HG02852 (cell line): ENCODE results near the gene DNAI2.

ENCODE experiments used
- ATAC-seq: cut with Tn5 transposase; IDR thresholded peaks from one replicate; pipeline ENCODE4 v1.9.1; 2021; ENCODE audit warnings: mild to moderate bottlenecking, moderate library complexity; ENCODE audit not compliant: unreplicated experiment

DNAI2 gene

DNA sequence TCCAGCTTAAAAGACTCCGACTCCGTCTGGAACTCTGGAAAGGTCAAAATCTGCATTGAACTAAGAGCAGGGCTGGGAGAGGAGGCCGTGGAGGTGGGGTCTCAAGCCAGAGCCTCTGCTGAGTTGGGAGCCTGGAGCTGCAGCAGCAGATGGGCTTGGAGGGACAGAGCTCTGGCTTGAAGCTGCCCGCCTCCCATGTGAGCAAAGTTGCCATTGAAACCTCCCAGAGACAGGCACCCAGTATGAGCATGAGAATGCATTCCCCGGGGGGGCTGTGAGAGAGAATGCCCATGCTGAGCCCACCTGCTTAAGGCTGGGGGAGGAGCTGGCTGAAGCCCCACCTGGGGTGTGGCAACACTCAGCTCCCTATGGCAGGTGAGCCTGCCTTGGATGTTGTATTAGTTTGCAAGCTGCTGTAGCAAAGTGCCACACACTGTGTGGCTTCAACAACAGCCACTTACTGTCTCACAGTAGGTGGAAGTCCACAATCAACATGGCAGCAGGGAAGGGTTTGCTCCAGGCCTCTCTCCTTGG, 61.6 kb downstream of the DNAI2 start:
- ATAC-seq = no peak

DNA sequence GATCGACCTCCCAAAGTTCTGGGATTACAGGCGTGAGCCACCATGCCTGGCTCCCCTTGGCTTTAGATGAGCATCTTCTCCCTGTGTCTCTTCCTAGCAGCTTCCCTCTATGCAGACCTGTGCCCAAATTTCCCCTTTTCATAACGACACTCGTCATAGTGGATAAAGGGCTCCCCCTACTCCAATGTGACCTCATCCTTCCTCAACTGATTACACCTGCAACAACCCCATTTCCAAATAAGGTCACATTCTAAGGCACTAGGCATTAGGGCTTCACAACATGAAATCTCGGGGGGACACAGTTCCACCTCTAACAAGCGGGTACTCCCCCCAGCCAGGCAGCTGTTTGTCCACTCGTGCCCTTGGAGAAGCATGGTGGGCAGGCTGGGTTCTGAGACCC, 62.3 kb downstream of the DNAI2 start:
- ATAC-seq = no peak

DNA sequence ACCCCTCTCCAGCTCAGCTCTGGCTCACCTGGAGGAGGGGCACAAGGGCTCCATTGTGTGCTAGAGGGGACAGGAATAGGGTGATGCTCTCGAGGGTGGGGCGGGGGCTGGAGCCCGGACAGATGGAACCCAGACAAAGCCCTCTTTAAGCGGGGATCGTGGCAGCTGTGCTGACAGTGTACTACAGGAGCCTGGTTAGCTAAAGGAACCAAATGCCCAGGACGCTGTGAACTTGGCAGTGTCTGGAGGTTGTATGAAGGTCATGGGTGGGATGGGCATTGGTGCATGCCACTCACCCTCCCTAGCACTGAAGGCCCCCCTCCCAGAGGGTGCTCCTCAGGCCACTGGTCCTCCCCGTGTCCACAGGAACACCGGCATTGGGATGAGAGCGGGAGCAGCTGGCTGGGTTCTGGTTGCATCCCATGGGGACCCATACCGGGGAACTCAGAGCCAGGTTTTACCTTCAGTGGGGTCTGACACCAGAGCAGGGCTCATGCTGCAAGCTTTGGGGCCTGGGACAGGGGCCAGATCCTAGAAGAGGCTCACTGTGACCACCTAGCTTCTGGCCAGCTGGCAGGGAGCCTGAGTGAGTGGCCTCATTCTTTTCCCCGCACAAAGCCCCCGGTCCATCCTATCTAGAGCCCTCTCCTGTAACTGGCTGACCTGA, 63.9 kb downstream of the DNAI2 start:
- ATAC-seq = no peak

DNA sequence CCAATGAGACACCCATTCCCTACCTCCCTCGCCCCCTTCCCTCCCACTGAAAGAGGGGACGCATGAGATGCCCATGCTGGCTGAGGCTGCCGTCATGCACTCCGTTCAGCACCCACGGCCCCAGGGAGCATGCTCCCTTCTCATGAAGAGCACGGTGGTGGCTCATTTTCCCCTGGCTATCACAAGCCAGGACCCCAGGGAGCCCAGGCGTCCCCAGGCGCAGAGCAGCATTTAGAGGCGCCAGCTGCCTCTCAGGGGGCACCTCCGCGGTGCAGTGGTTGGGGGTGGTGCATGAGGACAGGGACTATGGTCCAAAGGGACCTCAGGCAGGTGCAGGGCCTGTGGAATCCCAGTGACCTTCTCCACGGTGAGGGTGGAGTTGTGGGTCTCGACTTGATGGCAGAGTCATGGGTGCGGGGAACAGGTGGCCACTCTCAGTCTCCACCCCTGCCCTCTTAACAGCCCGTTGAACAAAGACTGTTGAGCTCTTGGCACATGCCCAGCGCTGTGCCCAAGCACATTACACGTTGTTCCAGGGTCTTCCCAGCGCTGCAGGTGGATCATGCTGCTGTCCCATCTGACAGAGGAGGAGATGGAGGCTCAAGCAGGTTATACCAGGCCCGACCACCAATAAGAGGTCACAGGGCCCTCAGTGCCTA, 65.6 kb downstream of the DNAI2 start:
- ATAC-seq = no peak

DNA sequence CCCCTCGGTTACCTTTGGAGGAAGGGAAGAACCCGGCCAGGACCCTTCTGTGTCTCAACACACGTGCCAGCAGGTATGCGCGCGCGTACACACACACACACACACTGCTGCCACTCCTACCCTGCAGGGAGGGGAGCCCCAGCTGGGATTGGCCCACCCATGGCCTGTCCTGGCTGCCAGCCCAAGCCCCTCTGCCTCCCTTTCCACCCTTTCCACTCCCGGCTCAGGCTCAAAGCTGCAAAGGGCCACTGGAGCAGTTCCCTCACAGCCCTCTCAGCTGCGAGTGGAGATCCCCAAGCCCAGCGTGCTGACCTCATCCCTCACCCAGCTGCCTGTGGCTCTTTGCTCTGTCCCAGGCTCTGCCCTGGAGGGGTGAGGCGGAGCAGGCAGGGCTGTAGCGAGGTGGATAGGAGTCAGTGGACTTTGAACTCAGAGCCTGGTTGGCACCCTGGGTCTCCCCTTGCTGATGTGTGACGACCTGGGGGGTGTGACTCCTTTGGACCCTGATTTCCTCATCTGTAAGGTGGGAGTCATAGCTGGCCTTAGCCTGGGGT, 66.5 kb downstream of the DNAI2 start:
- no peak for ATAC-seq

DNA sequence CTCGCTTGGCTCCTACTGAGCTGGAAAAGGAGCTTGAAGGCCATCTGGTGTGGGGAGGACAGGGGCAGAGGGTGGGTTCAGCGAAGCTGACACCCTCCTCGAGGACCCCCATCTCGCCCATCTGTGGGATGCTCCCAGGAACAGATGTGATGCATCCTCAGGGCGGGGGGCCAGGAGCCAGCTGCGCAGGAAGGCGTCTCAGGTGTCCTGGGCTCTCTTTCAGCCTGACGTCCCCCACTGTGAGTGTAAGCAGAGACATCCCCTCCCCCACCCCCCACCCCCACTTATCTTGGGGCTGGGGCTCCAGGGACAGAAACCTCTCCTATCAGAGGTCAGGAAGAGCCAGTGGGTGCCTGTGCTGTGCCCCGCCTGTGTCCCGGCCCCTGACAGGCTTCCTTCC, 68.2 kb downstream of the DNAI2 start:
- ATAC-seq = no peak

DNA sequence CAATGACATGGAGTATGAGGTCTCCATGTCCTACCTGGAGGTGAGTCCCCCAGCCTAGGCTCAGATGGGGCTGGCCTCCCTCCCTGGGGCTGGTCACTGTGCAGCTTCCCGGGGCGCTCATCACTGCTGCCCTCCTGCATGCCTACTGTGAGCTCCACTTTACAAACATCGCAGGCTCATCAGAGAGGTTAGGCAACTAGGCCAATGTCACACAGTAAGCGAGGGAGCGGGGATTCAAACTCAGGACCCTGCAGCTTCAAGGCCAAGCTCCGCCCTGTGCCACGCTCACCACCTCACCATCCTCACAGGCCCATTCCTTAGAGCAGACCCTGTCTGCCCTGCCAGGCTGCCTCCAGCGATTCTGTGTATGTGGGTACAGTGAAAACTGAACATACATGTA, 69.1 kb downstream of the DNAI2 start:
- ATAC-seq = no peak

DNA sequence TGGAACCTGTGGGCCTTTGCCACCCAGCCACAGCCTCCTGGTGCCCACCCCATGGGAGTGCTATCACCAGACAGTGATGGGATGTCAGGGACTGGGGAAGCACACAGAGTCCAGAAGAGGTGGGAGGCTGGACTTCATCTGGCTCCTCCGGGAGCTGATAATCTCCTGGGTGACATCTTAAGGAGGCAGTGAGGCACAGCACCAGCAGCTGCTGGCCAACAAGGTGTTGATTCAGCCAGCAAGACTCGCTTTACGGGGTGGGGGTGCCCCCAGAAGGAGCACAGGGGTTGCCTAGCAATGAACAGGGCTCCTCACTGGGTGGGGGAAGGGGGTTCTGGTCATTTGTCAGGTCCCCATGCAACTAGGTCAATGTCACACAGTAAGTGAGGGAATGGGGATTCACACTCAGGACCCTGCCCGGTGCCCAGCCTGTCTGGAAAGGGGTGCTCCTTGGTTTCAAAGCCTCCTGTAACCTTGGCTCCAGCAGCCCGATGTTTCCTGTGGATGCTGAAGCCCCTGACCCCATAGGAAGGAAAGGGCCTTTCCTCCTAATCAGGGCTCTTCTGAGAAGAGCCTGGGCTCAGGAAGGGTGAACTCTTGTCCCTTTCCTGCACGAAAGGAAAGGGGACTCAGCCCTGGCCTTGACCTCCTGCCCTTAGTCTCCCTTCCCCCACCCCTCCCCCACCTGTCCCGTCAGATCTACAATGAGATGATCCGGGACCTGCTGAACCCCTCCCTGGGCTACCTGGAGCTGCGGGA, 69.7 kb downstream of the DNAI2 start:
- ATAC-seq = no peak

DNA sequence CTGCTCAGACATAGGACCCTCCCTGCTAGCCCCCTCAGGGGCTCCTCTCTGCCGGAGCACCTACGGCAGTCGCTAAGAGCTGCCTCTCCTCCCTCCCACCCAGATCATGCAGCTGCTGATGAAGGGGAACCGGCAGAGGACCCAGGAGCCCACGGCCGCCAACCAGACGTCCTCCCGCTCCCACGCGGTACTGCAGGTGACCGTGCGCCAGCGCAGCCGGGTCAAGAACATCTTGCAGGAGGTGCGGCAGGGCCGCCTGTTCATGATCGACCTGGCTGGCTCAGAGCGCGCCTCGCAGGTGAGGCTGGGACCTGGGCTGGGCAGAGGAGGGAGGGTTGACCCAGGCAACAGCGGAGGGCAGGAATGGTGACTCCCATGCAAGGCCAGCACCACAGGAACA, 70.6 kb downstream of the DNAI2 start:
- ATAC-seq = no peak

DNA sequence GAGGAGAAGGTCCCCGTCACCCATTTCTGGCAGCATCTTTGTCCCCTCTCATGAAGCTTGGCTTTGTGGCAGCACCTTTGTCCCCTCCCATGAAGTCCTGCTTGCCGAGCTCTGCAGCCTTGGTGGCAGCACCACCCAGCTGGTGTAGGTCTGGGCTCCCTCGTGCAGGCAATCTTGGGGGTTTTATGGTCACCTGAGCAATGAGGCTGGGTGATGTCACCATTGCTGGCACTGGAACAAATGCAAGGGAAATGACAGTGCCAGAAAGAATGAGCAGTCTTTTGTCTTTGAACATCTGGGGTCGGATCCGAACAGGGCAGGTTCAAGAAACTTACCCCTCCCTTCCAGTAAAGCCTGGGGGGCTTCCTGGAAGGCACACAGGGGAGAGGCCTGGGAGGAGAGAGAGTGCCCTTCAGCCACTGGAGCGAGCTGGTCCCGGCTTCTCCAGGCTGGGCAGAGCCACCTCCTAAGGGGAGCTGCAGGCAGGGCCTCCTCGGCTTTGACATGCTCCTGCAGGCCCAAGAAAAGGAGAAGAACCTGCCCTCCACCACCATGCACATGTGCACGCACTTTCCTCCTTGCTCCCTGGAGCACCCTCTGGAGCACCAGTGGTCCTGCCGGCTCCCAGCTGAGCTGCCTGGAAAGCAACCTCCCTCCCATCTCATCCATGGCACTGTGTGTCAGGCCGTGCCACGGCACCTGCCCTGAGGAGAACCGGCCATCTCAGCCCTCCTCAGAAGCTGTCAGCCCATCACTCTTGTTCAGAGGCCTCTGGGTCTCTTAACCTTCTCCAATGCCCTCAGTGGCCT, 71.6 kb downstream of the DNAI2 start:
- no peak for ATAC-seq

DNA sequence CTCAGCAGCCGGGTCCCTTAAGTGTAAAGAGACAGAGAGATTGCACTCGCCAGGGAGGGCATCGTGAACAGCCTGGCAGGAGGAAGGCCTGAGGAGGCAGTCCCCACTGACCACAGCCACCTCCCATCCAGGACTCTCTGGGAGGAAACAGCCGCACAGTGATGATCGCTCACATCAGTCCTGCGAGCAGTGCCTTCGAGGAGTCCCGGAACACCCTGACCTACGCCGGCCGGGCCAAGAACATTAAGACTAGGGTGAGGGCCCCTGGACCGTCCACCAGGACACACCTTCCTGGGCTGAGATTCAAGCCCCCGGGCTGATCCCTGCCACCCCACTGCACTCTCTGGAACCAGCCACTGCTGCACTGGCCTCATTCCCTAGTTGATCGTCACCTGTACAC, 73.6 kb downstream of the DNAI2 start:
- no peak for ATAC-seq

DNA sequence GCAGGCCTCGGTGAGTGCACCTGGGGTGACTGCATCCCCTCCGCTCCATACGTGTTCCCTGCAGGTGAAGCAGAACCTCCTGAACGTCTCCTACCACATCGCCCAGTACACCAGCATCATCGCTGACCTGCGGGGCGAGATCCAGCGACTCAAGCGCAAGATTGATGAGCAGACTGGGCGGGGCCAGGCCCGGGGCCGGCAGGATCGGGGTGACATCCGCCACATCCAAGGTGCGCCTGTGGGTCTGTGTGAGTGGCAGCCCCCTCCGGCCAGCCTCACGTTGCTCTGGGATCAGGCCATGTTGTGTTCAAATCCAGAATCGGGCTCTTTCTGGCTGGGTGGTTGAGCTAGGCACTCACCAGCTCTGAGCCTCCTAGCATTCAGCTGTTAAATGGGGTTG, 75.1 kb downstream of the DNAI2 start:
- ATAC-seq = no peak

DNA sequence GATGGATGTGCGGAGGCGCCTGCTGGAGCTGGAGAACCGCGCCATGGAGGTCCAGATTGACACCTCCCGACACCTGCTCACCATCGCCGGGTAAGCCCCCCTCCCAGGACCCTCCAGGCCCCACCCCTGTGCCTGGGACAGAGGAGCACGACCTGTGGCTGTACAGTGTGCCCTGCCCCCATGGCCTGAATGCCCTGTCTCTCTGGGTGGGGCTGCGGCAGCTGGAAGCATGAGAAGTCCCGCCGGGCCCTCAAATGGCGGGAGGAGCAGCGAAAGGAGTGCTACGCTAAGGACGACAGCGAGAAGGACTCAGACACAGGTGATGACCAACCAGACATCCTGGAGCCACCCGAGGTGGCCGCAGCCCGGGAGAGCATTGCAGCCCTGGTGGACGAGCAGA, 76.5 kb downstream of the DNAI2 start:
- ATAC-seq = no peak

DNA sequence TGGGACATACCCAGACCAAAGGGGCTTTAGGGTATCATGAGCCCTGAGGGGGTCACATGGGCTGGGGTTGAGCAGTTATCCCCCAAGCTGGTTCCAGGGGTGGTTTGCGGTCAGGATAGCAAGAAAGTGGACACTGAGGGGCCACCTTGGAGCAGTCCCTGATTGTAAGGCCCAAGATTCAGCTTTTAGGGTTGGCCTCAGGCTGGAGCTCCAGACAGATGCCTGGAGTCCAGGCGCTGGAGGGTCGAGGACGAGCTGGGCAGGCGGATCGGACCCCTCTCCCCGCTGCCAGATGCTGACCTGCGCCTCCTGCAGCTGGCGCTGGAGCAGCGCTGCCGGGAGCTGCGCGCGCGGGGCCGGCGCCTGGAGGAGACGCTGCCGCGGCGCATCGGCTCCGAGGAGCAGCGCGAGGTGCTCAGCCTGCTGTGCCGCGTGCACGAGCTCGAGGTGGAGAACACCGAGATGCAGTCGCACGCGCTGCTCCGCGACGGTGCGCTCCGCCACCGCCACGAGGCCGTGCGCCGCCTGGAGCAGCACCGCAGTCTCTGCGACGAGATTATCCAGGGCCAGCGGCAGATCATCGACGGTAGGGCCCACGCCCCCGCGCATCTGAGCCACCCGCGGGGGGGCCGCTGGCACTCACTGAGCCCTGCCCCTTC, 77.6 kb downstream of the DNAI2 start:
- no peak for ATAC-seq

DNA sequence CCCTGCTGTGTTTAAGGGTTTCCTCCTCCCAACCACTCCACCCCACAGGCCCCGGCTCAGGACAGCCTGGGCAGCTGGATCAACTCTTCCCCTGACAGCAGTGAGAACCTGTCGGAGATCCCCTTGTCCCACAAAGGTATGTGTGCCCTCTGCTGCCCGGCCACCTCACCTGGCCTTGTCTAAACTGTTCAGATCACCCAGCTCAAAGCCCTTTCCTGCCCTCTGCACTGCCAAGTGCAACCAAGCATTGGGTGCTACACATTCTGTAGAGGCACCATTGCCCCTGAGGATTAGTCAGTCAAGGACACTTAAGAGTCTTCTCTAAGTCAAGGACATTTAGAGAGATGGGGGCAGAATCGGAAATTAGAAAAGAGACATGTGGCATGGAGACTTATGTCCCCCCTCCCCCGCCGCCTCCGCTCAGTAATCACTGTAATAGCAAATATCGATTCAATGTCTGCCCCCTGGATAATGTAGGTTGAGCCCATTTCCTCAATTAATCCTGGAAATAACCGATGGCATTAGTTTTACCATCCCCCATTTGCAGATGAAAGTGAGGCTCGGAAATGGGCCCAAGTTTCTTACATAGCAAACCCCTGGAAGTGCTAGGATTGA, 79.5 kb downstream of the DNAI2 start:
- ATAC-seq = no peak

DNA sequence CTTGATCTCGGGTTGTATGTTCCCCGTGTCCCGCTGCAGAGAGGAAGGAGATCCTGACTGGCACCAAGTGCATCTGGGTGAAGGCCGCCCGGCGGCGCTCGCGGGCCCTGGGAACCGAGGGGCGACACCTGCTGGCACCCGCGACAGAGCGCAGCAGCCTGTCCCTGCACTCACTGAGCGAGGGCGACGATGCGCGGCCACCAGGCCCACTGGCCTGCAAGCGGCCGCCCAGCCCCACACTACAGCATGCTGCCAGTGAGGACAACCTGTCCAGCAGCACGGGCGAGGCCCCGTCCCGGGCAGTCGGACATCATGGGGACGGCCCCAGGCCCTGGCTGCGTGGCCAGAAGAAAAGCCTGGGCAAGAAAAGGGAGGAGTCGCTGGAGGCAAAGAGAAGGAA, 80.1 kb downstream of the DNAI2 start:
- ATAC-seq = no peak

DNA sequence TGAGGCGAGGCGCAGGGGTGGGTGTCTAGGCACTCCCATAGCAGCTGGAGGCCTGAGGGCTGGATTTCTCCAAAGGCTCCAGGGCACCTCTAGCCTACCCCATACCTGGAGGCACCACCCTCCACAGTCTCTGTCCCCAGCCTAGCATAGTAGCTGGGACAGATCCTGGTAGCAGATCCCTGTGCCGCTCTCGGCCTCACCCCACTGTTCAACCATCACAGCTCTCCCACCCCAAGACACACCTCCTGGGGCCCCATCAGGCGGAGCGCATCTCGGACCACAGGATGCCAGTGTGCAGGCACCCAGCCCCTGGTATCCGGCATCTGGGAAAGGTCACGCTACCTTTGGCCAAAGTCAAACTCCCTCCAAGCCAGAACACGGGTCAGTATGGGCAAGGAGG, 80.5 kb downstream of the DNAI2 start:
- no peak for ATAC-seq

DNA sequence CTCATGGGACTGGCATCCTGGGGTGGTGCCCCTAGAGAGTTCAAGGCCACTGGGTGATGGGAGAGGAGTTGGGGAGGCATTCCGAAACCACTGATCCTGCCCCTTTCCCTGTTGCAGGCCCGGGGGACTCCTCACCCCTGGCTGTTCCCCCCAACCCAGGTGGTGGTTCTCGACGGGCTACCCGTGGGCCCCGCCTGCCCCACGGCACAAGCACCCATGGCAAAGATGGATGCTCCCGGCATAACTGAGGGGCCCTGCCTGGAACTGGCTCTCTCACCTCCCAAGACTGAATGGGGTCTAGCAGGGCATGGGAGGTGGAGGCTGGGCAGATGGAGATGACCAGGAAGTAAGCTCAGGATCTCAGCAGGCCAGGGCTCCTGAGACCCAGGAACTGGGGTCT, 81.0 kb downstream of the DNAI2 start:
- ATAC-seq = no peak

DNA sequence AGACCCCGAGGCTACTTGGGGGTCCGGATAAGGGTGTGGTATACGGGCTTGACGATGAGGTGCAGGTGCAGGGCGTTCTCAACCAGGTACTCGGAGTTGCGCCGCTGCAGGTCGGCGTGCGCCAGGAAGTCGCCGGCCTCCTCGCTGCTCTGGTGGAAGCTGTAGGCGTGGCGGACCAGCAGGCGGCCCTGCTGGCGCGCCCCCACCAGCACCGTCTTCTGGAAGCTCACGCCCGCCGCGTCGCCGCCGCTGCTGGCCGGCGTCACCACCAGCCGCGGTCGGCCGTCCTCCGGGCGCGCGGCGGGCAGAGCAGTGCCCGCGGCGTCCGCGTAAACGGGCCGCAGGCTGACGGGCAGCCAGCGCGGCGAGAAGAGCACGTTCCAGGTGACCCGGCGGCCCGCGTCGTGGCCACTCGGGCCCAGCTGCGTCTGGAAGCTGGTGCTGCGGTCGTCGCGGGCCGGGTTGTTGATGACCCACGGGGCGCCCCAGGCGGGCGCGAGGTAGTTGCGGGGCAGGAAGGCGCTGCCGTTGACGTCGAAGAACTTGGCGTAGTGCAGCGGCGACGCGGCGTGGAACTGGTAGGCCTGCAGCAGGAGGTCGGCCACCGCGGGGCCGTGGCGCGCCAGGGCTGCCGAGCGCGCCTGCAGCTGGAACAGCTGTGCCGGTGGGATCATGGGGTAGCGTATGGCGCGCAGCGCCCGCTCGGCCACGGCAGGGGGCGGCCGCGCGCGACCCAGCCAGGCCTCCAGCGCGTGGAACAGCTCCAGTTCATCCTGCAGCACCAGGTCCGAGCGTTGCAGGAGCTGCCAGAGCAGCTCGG, 82.8 kb downstream of the DNAI2 start:
- no peak for ATAC-seq
